Stimulated activated naive CD4-positive, alpha-beta T cell treated with Interleukin-2 at 50 U/mL for 16 hours (primary cell): ENCODE data around the gene HACD1.
"Not testable (repeated sequence)": the region's sequence is repeated elsewhere in the genome, so short reads cannot be mapped to it uniquely, and the experiment has no call there.

Experiments used
- DNase-seq: peaks from one replicate; lab custom pipeline; 2025; lab: John Stamatoyannopoulos, UW

The HACD1 gene

GRCh38 chr10:17643339-17643754 lies 26.2 kb upstream of the HACD1 start:
- DNase-seq = peak; percentile 47

GRCh38 chr10:17640331-17640816 lies 23.2 kb upstream of the HACD1 start:
- no peak for DNase-seq

- no peak for DNase-seq
Observed at GRCh38 chr10:17637869-17638268, 20.7 kb upstream of the HACD1 start.

- no peak for DNase-seq
Observed at GRCh38 chr10:17633353-17633752, 16.2 kb upstream of the HACD1 start.

- not testable (repeated sequence) for DNase-seq
Observed at GRCh38 chr10:17632590-17632989, 15.4 kb upstream of the HACD1 start.

- DNase-seq = no peak
Observed at GRCh38 chr10:17626656-17627055, 9.5 kb upstream of the HACD1 start.

GRCh38 chr10:17624996-17625395 lies 7.8 kb upstream of the HACD1 start:
- no peak for DNase-seq

- no peak for DNase-seq
Observed at GRCh38 chr10:17622061-17622460, 4.9 kb upstream of the HACD1 start.

- peak; percentile 3 for DNase-seq
Observed at GRCh38 chr10:17616403-17617030, 657 bp downstream of the HACD1 start.

GRCh38 chr10:17609523-17610079 lies 7.6 kb downstream of the HACD1 start:
- DNase-seq = peak; percentile 3

- no peak for DNase-seq
Observed at GRCh38 chr10:17607603-17608332, 9.4 kb downstream of the HACD1 start.

- no peak for DNase-seq
Observed at GRCh38 chr10:17607060-17607459, 10.1 kb downstream of the HACD1 start.

GRCh38 chr10:17606547-17607040 lies 10.6 kb downstream of the HACD1 start:
- no peak for DNase-seq

- no peak for DNase-seq
Observed at GRCh38 chr10:17605936-17606335, 11.2 kb downstream of the HACD1 start.

- DNase-seq = no peak
Observed at GRCh38 chr10:17599089-17599488, 18.1 kb downstream of the HACD1 start.

- no peak for DNase-seq
Observed at GRCh38 chr10:17597386-17597785, 19.8 kb downstream of the HACD1 start.

GRCh38 chr10:17590969-17591645 lies 26.1 kb downstream of the HACD1 start:
- no peak for DNase-seq

- not testable (repeated sequence) for DNase-seq
Observed at GRCh38 chr10:17589316-17589715, 27.9 kb downstream of the HACD1 start.

- DNase-seq = no peak
Observed at GRCh38 chr10:17588420-17588819, 28.8 kb downstream of the HACD1 start.

GRCh38 chr10:17587321-17587720 lies 29.9 kb downstream of the HACD1 start:
- not testable (repeated sequence) for DNase-seq

- DNase-seq = no peak
Observed at GRCh38 chr10:17586821-17587234, 30.3 kb downstream of the HACD1 start.

- no peak for DNase-seq
Observed at GRCh38 chr10:17585016-17585415, 32.2 kb downstream of the HACD1 start.
